Mesothelial cell of epicardium (in vitro differentiated cells): ENCODE data around the gene SCN1B. TPM values are rescaled to one million over a fixed set of nuclear protein-coding genes. Genes with fewer than 3 reads are reported as not detected.

Source experiments
- DNase-seq, 2 experiments: peaks; one replicate each; pipeline ENCODE4 v3.0.0; 2021; ENCODE audit warnings: low spot score in 2 of 2; ENCODE audit not compliant: unreplicated experiment in 2 of 2
- H3K27ac Mint-ChIP-seq: 2 replicates; pipeline ENCODE4 v1.8.0; 2021; ENCODE audit warnings: mixed read lengths
- H3K27me3 Mint-ChIP-seq: 2 replicates; pipeline ENCODE4 v1.8.0; 2021; ENCODE audit warnings: low read depth, mixed read lengths
- H3K36me3 Mint-ChIP-seq: 2 replicates; pipeline ENCODE4 v1.8.0; 2021; ENCODE audit warnings: mixed read lengths
- H3K4me1 Mint-ChIP-seq: 2 replicates; pipeline ENCODE4 v1.8.0; 2021; ENCODE audit warnings: mixed read lengths
- H3K4me3 Mint-ChIP-seq: 2 replicates; pipeline ENCODE4 v1.8.0; 2021; ENCODE audit warnings: mild to moderate bottlenecking, moderate library complexity, mixed read lengths
- H3K9me3 Mint-ChIP-seq: 2 replicates; pipeline ENCODE4 v1.8.0; 2021; ENCODE audit warnings: mixed read lengths
- CTCF ChIP-seq: fragments of 200-600 bp; sonication (generic); IDR thresholded peaks from one replicate; pipeline ENCODE4 v1.5.0; 2021; ENCODE audit warnings: antibody characterized with exemption; ENCODE audit not compliant: unreplicated experiment
- total RNA-seq: library from RNA; stranded (reverse); gene quantifications from 3 replicates; pipeline ENCODE4 v1.2.1, GENCODE V29; 2021

SCN1B gene
- total RNA-seq, 1 donor from 2014 or later = 2.8 TPM

DNA sequence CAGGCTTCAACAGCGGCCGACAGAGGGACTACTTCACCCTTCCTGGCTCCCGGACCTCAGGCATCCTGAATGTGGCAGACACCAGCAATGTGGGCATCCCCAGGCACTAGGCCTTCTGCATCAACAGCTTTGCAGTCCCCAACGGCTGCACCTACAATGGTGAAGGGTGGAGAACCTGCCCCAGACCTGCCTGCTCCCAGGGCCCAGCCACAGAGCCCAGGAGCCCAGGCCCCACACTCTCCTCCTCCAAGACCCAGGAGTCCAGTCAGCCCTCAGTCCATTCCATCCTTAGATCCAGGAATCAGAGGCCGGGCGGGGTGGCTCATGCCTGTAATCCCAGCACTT is 45.7 kb downstream of the SCN1B start:
- no peaks in the 10 kb centered on the region for H3K9me3 Mint-ChIP-seq
- H3K27ac Mint-ChIP-seq = no peak overlapping the region
- TF ChIP-seq CTCF = no peak
- H3K27me3 Mint-ChIP-seq = peaks cover 4% of the 10 kb centered on the region
- no peak overlapping the region for H3K4me3 Mint-ChIP-seq
- DNase-seq = no peak
- H3K4me1 Mint-ChIP-seq = no peaks in the 10 kb centered on the region
- no peaks in the 10 kb centered on the region for H3K36me3 Mint-ChIP-seq

DNA sequence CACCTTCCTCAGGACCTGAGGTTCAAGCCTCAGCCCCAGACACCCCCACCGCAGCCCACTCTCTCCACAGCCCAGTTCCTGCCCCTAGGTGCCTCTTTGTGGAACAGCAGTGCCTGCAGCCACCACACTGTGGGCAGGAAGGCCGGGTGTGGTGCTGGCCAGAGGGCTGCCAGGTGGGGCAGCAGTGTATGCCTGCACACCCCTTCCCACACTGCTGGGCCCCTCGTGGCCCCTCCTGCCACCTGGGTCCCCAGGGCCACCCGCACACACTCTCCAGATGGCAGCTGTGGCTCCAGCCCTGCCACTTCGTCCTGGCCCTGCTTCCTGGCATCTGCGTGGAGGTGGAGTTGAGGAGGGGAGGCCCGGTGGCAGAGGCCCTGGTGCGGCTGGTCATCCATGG is 46.4 kb downstream of the SCN1B start:
- Mint-ChIP-seq H3K4me3 (no peak overlapping the region), H3K4me1 (no peaks in the 10 kb centered on the region), H3K27me3 (peaks cover 4% of the 10 kb centered on the region), H3K27ac (no peak overlapping the region), H3K36me3 (no peaks in the 10 kb centered on the region), H3K9me3 (no peaks in the 10 kb centered on the region)
- TF ChIP-seq CTCF = no peak
- no peak for DNase-seq

DNA sequence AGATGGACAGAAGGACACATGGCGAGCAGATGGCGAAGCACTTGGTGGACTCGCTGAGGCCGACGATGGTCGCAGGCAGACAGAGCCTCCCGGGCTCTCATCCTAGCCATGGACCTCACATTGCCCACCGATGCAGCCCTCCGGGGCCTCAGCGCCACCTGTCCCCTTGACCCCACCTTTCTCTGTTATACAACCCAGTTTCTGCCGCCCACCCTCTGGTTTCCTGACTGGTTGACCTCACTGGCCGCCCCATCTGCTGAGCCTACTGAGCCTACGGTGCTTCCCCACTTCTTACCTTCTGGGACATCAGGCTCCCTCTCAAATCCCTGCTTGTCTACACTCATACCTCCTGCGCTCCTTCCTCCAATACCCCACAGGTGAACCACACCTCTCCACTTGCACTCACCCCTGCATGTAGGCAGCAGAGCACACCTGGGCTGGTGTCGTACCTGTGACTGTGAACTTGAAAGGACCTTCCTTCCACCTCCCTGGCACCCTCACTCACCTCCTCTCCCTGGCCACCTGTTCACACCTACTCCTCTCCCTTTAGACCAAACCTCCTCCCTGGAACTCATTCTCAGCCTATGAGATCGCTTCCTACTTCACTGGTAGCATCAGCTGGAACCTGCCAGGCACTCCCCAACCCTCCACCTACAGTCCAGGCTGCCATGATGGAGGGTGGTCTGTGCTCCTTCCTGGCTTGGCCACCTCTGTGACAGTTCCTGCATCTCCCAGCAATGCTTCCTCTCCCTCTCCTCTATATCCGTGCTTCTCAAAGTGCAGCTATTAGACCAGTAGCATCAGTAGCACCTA is 47.3 kb downstream of the SCN1B start:
- no peaks in the 10 kb centered on the region for H3K4me1 Mint-ChIP-seq
- H3K4me3 Mint-ChIP-seq = no peak overlapping the region
- no peak for DNase-seq
- H3K9me3 Mint-ChIP-seq = peaks cover 3% of the 10 kb centered on the region
- H3K27ac Mint-ChIP-seq = no peak overlapping the region
- H3K36me3 Mint-ChIP-seq = no peaks in the 10 kb centered on the region
- peaks cover 4% of the 10 kb centered on the region for H3K27me3 Mint-ChIP-seq
- TF ChIP-seq CTCF = no peak

GRCh38 chr19:35079826-35080225 is 49.6 kb downstream of the SCN1B start:
- H3K36me3 Mint-ChIP-seq = no peaks in the 10 kb centered on the region
- TF ChIP-seq CTCF = no peak
- H3K4me3 Mint-ChIP-seq = no peak overlapping the region
- no peaks in the 10 kb centered on the region for H3K4me1 Mint-ChIP-seq
- DNase-seq = no peak
- peaks cover 4% of the 10 kb centered on the region for H3K9me3 Mint-ChIP-seq
- peaks cover 4% of the 10 kb centered on the region for H3K27me3 Mint-ChIP-seq
- no peak overlapping the region for H3K27ac Mint-ChIP-seq

DNA sequence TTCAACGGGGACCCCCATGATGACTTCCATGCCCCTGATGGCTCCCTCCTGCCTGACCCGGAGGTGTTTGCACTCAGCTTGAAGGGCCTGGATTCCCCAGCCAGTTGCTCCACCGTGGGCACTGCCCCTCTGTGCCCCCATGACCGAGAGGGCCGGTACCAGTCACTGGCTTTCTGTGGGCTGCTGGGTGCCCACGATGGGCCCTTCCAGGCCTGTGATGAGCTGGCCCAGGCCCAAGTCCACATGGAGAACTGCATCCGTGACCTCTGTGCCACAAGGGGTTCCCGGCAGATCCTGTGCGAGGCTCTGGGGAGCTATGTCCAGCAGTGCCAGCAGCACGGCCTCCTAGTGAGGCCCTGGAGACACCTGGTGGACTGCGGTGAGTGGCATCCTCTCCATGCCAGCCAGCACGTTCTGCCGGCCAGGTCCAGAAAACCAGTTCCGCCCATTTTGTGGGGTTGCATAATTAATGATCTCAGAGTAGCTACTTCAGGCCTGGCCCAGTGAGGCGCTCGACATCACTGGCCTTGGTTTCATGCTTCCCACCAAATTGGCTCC is 50.4 kb downstream of the SCN1B start:
- H3K4me1 Mint-ChIP-seq = no peaks in the 10 kb centered on the region
- no peak for TF ChIP-seq CTCF
- peaks cover 2% of the 10 kb centered on the region for H3K27me3 Mint-ChIP-seq
- H3K27ac Mint-ChIP-seq = no peak overlapping the region
- H3K36me3 Mint-ChIP-seq = no peaks in the 10 kb centered on the region
- no peak overlapping the region for H3K4me3 Mint-ChIP-seq
- H3K9me3 Mint-ChIP-seq = peaks cover 4% of the 10 kb centered on the region
- no peak for DNase-seq
